Lower leg skin (tissue), 4 donors: ENCODE data around the gene HSPG2. TPM values are rescaled to one million over a fixed set of nuclear protein-coding genes. Genes with fewer than 3 reads are reported as not detected.

Source experiments
- DNase-seq, 2 donors: peaks; one replicate each; pipeline ENCODE4 v3.0.0-alpha.2; 2019; ENCODE audit warnings: low spot score in 2 of 2
- H3K4me3 ChIP-seq: fragments of 200-600 bp; sonication (generic); 2 replicates; pipeline ENCODE4 v1.5.1; 2017; ENCODE audit warnings: mild to moderate bottlenecking, low read depth; ENCODE audit not compliant: poor library complexity, severe bottlenecking
- POLR2A ChIP-seq, 2 donors: fragments of 450-650 bp; IDR thresholded peaks; one replicate each; pipeline ENCODE4 v1.6.1; 2016 to 2017; ENCODE audit warnings: antibody characterized with exemption in 2 of 2, mild to moderate bottlenecking in 1 of 2, moderate library complexity in 1 of 2
- WGBS, 2 donors: methylation state at CpG; one replicate each; pipeline ENCODE4 v1.1.5; 2018; 5-methylcytosine and 5-hydroxymethylcytosine counted together
- intact Hi-C: fragments of 100-400 bp; cut with DNase I; formaldehyde crosslinking; loops from one replicate; pipeline ENCODE4 v1.15.0; 2023; ENCODE audit warnings: low total_unique reads
- total RNA-seq, 4 donors: library from RNA; depleted of rRNA; stranded (reverse); fragments of >200 nt; gene quantifications; one replicate each; pipeline ENCODE4 v1.1.0, GENCODE V29; 2016
- TF ChIP-seq, protein P1 (sequence below), 3 donors: fragments of 450-650 bp; IDR thresholded peaks; one replicate each; pipeline ENCODE4 v1.5.1; 2016; ENCODE audit warnings: antibody characterized with exemption in 3 of 3, mild to moderate bottlenecking in 3 of 3, moderate library complexity in 2 of 3

The HSPG2 gene
- total RNA-seq, 4 donors from 2014 or later = 67.9 to 171 (median 99.6) TPM

DNA sequence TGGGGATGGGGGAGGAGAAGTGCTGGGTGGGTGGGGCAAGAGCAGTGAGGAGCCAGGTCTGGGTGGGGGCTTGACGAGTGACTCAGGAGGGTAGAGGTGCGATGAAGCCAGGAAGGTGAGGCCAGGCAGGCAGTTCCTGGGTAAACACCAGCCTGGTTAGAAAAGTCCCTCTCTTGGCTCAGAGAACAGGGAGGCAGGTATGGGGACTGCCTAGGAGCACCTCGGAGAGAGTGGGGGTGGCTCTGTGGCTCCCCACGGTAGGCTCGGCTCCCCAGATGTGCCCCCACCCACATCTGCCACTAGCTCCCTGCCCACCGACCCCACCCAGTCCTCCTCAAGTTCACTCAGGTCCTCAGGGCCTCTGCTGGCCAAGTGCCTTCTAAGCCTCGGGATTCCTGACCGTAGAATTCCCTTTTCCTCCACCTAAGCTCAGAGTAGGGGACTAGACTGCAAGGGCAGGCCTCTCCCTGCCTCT lies 1.2 kb downstream of the HSPG2 start:
- WGBS, 2 donors = 7 to 12% methylated on average over 8 of the region's 8 CpGs
- intact Hi-C loops = no loop called here
- TF ChIP-seq, protein P1, sequence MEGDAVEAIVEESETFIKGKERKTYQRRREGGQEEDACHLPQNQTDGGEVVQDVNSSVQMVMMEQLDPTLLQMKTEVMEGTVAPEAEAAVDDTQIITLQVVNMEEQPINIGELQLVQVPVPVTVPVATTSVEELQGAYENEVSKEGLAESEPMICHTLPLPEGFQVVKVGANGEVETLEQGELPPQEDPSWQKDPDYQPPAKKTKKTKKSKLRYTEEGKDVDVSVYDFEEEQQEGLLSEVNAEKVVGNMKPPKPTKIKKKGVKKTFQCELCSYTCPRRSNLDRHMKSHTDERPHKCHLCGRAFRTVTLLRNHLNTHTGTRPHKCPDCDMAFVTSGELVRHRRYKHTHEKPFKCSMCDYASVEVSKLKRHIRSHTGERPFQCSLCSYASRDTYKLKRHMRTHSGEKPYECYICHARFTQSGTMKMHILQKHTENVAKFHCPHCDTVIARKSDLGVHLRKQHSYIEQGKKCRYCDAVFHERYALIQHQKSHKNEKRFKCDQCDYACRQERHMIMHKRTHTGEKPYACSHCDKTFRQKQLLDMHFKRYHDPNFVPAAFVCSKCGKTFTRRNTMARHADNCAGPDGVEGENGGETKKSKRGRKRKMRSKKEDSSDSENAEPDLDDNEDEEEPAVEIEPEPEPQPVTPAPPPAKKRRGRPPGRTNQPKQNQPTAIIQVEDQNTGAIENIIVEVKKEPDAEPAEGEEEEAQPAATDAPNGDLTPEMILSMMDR (IDR thresholded peaks at IDR 0.05) = no peak
- no peak for TF ChIP-seq POLR2A (IDR thresholded peaks at IDR 0.05)

DNA sequence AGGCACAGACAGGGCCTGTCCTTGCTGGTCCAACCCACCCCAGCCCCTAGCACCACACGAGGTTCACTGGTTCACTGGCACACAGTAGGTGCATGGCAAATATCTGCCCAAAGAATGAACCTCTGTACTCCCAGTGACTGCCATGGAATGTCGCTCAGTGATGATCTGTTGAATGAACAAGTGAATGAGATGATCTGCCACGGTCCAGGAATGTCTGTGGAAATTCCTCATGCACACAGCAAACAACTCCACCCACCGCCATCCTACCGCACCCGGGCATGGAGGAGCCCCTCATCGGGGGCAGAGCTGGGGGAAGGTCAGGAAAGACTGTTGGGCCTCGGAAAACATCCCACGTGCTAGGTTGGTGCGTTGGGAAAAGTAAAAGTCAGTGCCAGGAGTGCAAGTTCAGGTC lies 1.7 kb downstream of the HSPG2 start:
- no peak overlapping the region for H3K4me3 ChIP-seq
- WGBS, 2 donors = 19 to 22% methylated on average over 10 of the region's 10 CpGs
- intact Hi-C loops = no loop called here
- TF ChIP-seq, protein P1 (IDR thresholded peaks at IDR 0.05) = no peak
- TF ChIP-seq POLR2A (IDR thresholded peaks at IDR 0.05) = no peak
- no peak for DNase-seq

More for the DNA sequence above, 1.2 kb downstream of the HSPG2 start:
- H3K4me3 ChIP-seq = peak overlapping the region; percentile 75
- DNase-seq = no peak

DNA sequence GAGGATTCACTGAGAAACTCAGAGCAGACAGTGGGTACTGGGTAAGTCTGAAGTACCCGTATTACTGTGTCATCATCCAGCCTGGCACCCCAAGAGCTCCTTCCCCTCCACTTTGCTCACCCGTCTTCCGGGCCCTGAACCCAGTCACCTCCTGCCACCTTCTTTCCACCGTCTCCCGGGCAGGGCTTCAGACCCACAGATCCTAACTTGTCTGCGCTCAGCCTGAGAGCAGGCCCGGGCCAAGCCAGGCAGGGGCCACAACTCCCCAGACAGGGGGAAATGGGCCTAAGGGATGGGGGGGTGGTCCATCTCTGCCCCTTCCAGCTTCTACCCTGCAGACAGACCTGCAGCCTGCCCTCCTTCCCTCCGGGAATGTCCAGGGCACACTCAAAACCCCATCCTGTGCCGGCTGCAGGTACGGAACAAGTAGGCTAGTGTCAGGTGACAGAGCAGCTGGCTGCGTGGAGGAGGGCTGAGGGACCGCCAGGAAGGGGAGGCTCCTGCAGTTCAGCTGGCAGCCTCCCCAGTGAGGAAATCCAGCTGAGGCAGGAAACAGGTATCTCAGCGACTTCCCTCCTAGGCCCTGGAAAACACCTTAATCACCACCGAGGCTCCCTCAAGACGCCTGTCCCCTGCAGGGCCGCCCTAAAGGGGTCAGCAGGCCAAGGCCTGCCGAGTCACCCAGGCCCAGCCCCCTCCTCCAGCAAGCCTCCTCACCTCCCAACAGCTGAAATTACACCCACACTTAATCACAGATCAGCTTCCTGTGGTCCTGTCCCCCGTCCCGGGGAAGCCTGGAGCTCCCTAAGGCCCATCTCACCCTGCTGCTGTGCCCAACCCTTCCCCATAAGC lies 3.5 kb downstream of the HSPG2 start:
- peak; percentile 79 to 94 for DNase-seq
- 30 to 36% methylated on average over 19 of the region's 19 CpGs for WGBS, 2 donors
- TF ChIP-seq, protein P1 (IDR thresholded peaks at IDR 0.05) = no peak
- no peak for TF ChIP-seq POLR2A (IDR thresholded peaks at IDR 0.05)
- intact Hi-C loops = no loop called here
- H3K4me3 ChIP-seq = no peak overlapping the region

DNA sequence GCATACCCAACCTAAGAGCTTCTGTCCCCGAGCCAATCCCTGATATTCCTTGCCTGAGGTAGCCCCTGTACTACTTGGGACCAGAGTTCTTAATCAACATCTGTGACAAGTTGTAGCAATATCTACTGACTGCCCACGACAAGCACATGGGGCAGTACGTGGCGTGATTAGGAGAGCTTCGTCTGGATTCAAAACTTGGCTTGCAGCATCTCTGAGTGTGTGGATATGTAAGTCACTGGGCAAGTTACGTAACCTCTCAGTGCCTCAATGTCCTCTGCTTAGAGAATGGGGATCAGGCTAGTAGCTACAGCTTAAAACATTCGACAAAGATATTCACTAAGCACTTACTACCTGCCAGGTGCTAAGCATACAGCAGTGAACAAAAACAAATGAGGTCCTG lies 5.0 kb downstream of the HSPG2 start:
- intact Hi-C loops = no loop called here
- peak in 1 of 2 donors; percentile 73 for DNase-seq
- TF ChIP-seq, protein P1 (IDR thresholded peaks at IDR 0.05) = no peak
- no peak for TF ChIP-seq POLR2A (IDR thresholded peaks at IDR 0.05)
- H3K4me3 ChIP-seq = no peak overlapping the region
- 34 to 42% methylated on average over 7 of the region's 7 CpGs for WGBS, 2 donors

DNA sequence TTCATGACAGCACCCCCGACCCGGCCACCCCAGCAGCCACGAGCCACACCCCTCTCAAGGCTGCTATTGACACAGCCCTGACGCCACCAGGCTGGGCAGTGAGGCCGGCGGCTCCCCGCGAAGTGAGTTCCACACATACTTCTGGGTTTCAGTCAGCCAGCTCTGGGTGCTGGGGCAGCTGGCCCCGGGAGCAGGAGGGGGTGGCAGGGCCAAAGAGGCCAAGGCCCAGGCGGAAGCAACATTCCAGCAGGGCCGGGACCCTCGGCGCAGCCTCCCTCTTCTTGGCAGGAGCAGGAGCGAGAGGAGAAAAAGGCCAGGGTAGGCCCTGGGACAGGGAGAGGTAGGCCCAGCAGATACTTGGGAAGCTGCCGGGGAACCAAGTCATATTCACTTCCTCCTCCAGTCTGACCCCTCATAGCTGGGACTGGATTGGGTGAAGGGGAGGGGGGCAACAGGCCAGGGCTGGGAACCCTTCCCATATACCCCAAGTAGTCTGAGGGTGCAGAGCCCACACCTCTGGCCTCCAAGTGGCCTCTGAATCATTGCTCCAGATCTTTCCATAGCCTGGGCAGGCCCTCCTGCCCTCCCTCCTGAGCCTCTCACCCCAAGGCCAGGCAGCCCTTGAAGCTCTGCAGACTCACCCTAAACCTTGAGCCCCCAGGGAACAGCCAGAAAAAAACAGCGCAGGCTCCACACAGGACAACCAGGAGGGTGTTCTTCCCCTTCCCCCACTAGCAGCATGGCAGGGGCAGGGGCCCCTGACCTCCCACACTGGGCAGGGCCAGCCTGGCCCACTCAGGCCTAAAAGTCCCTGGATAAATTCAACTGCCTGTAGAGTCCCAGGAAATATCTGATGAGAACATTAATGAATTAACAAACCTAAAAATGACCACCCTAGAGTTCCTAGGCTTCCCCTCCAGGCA lies 5.7 kb downstream of the HSPG2 start:
- TF ChIP-seq POLR2A (IDR thresholded peaks at IDR 0.05) = no peak
- TF ChIP-seq, protein P1 (IDR thresholded peaks at IDR 0.05) = no peak
- intact Hi-C loops = no loop called here
- WGBS, 2 donors = 47 to 53% methylated on average over 14 to 16 of the region's 16 CpGs
- peak in 1 of 2 donors; percentile 93 for DNase-seq
- no peak overlapping the region for H3K4me3 ChIP-seq
